H9 (cell line): ENCODE measurements around the gene HS3ST6. TPM values are rescaled to one million over a fixed set of nuclear protein-coding genes. Genes with fewer than 3 reads are reported as not detected.

Source experiments
- DNase-seq: peaks from one replicate; pipeline ENCODE4 v3.0.0-alpha.2; 2017
- H2AFZ ChIP-seq: one replicate; pipeline ENCODE4 v1.6.1; 2013; ENCODE audit warnings: mild to moderate bottlenecking, low read length, control low read depth, moderate library complexity
- H2AK5ac ChIP-seq: 2 replicates; pipeline ENCODE4 v1.6.1; 2013; ENCODE audit warnings: low read length, control low read depth, mixed read lengths; ENCODE audit not compliant: insufficient read length
- H2BK120ac ChIP-seq: one replicate; pipeline ENCODE4 v1.6.1; 2013; ENCODE audit warnings: low read depth, mild to moderate bottlenecking, low read length, control low read depth, inconsistent platforms; ENCODE audit not compliant: poor library complexity, severe bottlenecking
- H2BK12ac ChIP-seq: 2 replicates; pipeline ENCODE4 v1.6.1; 2013; ENCODE audit warnings: low read length, control low read depth, mixed read lengths, low read depth; ENCODE audit not compliant: insufficient read length
- H2BK15ac ChIP-seq: 2 replicates; pipeline ENCODE4 v1.6.1; 2013; ENCODE audit warnings: low read depth, low read length, control low read depth
- H2BK20ac ChIP-seq: one replicate; pipeline ENCODE4 v1.6.1; 2013; ENCODE audit warnings: low read depth, mild to moderate bottlenecking, low read length, control low read depth, inconsistent platforms; ENCODE audit not compliant: poor library complexity, severe bottlenecking
- H2BK5ac ChIP-seq: 2 replicates; pipeline ENCODE4 v1.6.1; 2013; ENCODE audit warnings: low read length, control low read depth, mixed read lengths; ENCODE audit not compliant: insufficient read length
- H3K14ac ChIP-seq: 2 replicates; pipeline ENCODE4 v1.6.1; 2013; ENCODE audit warnings: low read length, control low read depth; ENCODE audit not compliant: insufficient read depth
- H3K18ac ChIP-seq: 2 replicates; pipeline ENCODE4 v1.6.1; 2013; ENCODE audit warnings: low read depth, mild to moderate bottlenecking, mixed read lengths, low read length, control low read depth; ENCODE audit not compliant: insufficient read length
- H3K23ac ChIP-seq: 2 replicates; pipeline ENCODE4 v1.6.1; 2013; ENCODE audit warnings: low read length, control low read depth, mixed read lengths, low read depth; ENCODE audit not compliant: insufficient read length
- H3K23me2 ChIP-seq: 2 replicates; pipeline ENCODE4 v1.6.1; 2013; ENCODE audit warnings: low read depth, mild to moderate bottlenecking, mixed read lengths, low read length, control low read depth; ENCODE audit not compliant: insufficient read length, poor library complexity, severe bottlenecking
- H3K27ac ChIP-seq: 2 replicates; pipeline ENCODE4 v1.5.1; 2013; ENCODE audit warnings: low read length, control low read depth, mixed read lengths, low read depth; ENCODE audit not compliant: insufficient read length
- H3K27me3 ChIP-seq: 2 replicates; pipeline ENCODE4 v1.6.1; 2013; ENCODE audit warnings: low read length, control low read depth, inconsistent platforms; ENCODE audit not compliant: insufficient read depth
- H3K4ac ChIP-seq: 2 replicates; pipeline ENCODE4 v1.6.1; 2013; ENCODE audit warnings: low read depth, mild to moderate bottlenecking, control low read depth, inconsistent platforms, low read length, moderate library complexity
- H3K4me1 ChIP-seq: 2 replicates; pipeline ENCODE4 v1.6.1; 2013; ENCODE audit warnings: low read length, control low read depth, inconsistent platforms; ENCODE audit not compliant: insufficient read depth
- H3K4me2 ChIP-seq: 2 replicates; pipeline ENCODE4 v1.6.1; 2013; ENCODE audit warnings: low read length, control low read depth, mixed read lengths; ENCODE audit not compliant: insufficient read length, insufficient read depth
- H3K56ac ChIP-seq: 2 replicates; pipeline ENCODE4 v1.6.1; 2013; ENCODE audit warnings: low read depth, mild to moderate bottlenecking, mixed read lengths, low read length, control low read depth; ENCODE audit not compliant: insufficient read length
- H3K79me1 ChIP-seq: 2 replicates; pipeline ENCODE4 v1.6.1; 2013; ENCODE audit warnings: low read depth, mild to moderate bottlenecking, moderate library complexity, low read length, control low read depth, inconsistent platforms; ENCODE audit not compliant: insufficient read depth, poor library complexity, severe bottlenecking
- H3K79me2 ChIP-seq: 2 replicates; pipeline ENCODE4 v1.6.1; 2013; ENCODE audit warnings: low read length, control low read depth, inconsistent platforms; ENCODE audit not compliant: insufficient read depth
- H3K9ac ChIP-seq: 2 replicates; pipeline ENCODE4 v1.6.1; 2013; ENCODE audit warnings: low read length, control low read depth, mixed read lengths; ENCODE audit not compliant: insufficient read length; ENCODE audit errors: extremely low read depth
- H3K9me3 ChIP-seq: one replicate; pipeline ENCODE4 v1.6.1; 2013; ENCODE audit warnings: low read depth, low read length, inconsistent platforms; ENCODE audit not compliant: control insufficient read depth
- H3T11ph ChIP-seq: one replicate; pipeline ENCODE4 v1.6.1; 2013; ENCODE audit warnings: mild to moderate bottlenecking, low read length, control low read depth, inconsistent platforms
- H4K20me1 ChIP-seq: one replicate; pipeline ENCODE4 v1.6.1; 2013; ENCODE audit not compliant: control insufficient read depth, insufficient read length, insufficient read depth
- H4K5ac ChIP-seq: 2 replicates; pipeline ENCODE4 v1.6.1; 2013; ENCODE audit warnings: low read depth, mild to moderate bottlenecking, mixed read lengths, low read length, control low read depth; ENCODE audit not compliant: insufficient read length
- H4K8ac ChIP-seq: replicated peaks from 2 replicates; pipeline ENCODE4 v1.6.1; 2013; ENCODE audit warnings: low read length, control low read depth, mixed read lengths, low read depth; ENCODE audit not compliant: insufficient read length
- H4K91ac ChIP-seq: 2 replicates; pipeline ENCODE4 v1.6.1; 2013; ENCODE audit warnings: low read depth, mild to moderate bottlenecking, moderate library complexity, mixed read lengths, low read length, control low read depth; ENCODE audit not compliant: insufficient read length
- H3K27ac Mint-ChIP-seq, 3 experiments: 2 replicates in 2 of 3; 3 replicates in 1 of 3; pipeline ENCODE4 v1.8.0; 2020 to 2021; ENCODE audit warnings: mixed read lengths in 3 of 3, mild to moderate bottlenecking in 1 of 3, moderate library complexity in 1 of 3
- H3K27me3 Mint-ChIP-seq: 2 replicates; pipeline ENCODE4 v1.8.0; 2021; ENCODE audit warnings: low read depth, mild to moderate bottlenecking, moderate library complexity, mixed read lengths
- H3K36me3 Mint-ChIP-seq, 3 experiments: 2 replicates in 2 of 3; 3 replicates in 1 of 3; pipeline ENCODE4 v1.8.0; 2020 to 2021; ENCODE audit warnings: low read depth in 3 of 3, mixed read lengths in 3 of 3; ENCODE audit not compliant: insufficient read depth in 1 of 3
- H3K4me1 Mint-ChIP-seq, 2 experiments: 2 replicates each; pipeline ENCODE4 v1.8.0; 2020; ENCODE audit warnings: mixed read lengths in 2 of 2
- H3K4me3 Mint-ChIP-seq, 2 experiments: 2 replicates in 1 of 2; 3 replicates in 1 of 2; pipeline ENCODE4 v1.8.0; 2020 to 2021; ENCODE audit warnings: mild to moderate bottlenecking in 2 of 2, mixed read lengths in 2 of 2, moderate library complexity in 1 of 2
- H3K9me3 Mint-ChIP-seq, 2 experiments: 2 replicates in 1 of 2; 3 replicates in 1 of 2; pipeline ENCODE4 v1.8.0; 2020; ENCODE audit warnings: mild to moderate bottlenecking in 2 of 2, mixed read lengths in 2 of 2, moderate library complexity in 1 of 2
- CTCF ChIP-seq: fragments of 200-600 bp; sonication (generic); conservative IDR thresholded peaks from 3 replicates; pipeline ENCODE4 v1.8.0; 2021; ENCODE audit warnings: antibody characterized with exemption, mild to moderate bottlenecking
- WGBS: extraction: QIAGEN DNeasy Blood & Tissue Kit; methylation state at CpG from one replicate; pipeline ENCODE4 v1.1.7; 2013; ENCODE audit warnings: missing lambda C conversion rate, low lambda C conversion rate, mixed read lengths; ENCODE audit not compliant: insufficient read length; ENCODE audit errors: extremely low coverage; 5-methylcytosine and 5-hydroxymethylcytosine counted together
- total RNA-seq: library from RNA; stranded (reverse); gene quantifications from 2 replicates; pipeline ENCODE4 v1.2.1, GENCODE V29; 2021

HS3ST6 gene
- total RNA-seq, 1 experiment from 2014 or later, result not detected

DNA sequence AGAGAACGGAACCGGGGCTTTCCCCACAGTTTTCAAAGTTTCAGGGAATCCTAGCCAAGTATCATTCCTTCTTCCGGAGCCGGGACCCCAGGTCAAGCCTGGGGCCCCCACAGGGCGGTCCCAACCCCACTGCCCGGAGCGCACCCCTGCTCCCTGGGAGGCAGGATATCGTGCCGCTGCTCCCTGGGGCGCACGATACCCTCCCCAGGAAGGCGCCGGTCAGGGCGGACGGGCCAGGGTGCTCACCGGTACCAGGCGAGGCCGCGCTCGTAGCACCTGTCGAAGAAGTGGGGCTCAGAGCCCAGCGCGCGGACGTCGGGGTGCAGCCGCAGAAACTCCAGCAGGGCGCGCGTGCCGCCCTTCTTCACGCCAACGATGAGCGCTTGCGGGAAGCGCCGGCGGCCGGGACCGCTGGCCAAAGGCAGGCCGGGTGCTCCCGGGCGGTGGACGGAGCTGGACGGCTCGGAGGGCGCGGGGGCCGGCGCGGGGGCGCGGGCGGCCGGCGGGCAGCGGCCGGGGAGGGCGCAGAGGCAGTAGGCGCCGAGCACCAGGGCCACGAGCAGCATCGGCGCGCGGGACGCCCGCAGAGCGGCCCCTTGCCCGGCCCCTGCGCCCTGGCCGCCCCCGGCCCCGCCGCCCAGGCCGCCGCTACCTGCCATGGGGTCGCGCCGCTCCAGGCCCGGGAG lies 407 bp downstream of the HS3ST6 start:
- H3K27ac Mint-ChIP-seq, result no peak overlapping the region
- Histone ChIP-seq H3K27ac (no peak overlapping the region), H3K23me2 (peaks cover 4% of the 10 kb centered on the region), H3K9me3 (no peaks in the 10 kb centered on the region), H2AFZ (no peak overlapping the region), H4K91ac (no peak overlapping the region), H3K27me3 (peaks cover 43% of the 10 kb centered on the region), H3K4me1 (no peaks in the 10 kb centered on the region; the same call in 1 of the 2 replicates), H3K4ac (no peak overlapping the region), H2BK15ac (no peak overlapping the region), H3K14ac (no peak overlapping the region; the same call in 1 of the 2 replicates), H2BK20ac (no peak overlapping the region), H3T11ph (no peak overlapping the region), H3K79me2 (no peaks in the 10 kb centered on the region), H2BK12ac (no peak overlapping the region), H4K5ac (no peak overlapping the region), H3K18ac (no peak overlapping the region), H4K8ac (no peak overlapping the region), H4K20me1 (no peaks in the 10 kb centered on the region), H3K4me2 (peak overlapping the region; percentile 40), H2BK5ac (no peak overlapping the region), H3K79me1 (no peaks in the 10 kb centered on the region), H2BK120ac (no peak overlapping the region), H3K23ac (no peak overlapping the region), H2AK5ac (no peak overlapping the region), H3K56ac (no peak overlapping the region), H3K9ac (no peak overlapping the region)
- peaks cover 0 to 2% (median 0%) of the 10 kb centered on the region in 3 experiments; a peak in 1 of 7 replicates for H3K36me3 Mint-ChIP-seq
- no CpG with 5 or more reads among the region's 81 CpGs for WGBS
- TF ChIP-seq CTCF, result no peak
- H3K4me1 Mint-ChIP-seq, result peaks cover 14 to 53% of the 10 kb centered on the region in 2 experiments
- H3K27me3 Mint-ChIP-seq, result peaks cover 85% of the 10 kb centered on the region
- H3K4me3 Mint-ChIP-seq, result peak overlapping the region in 1 of 2 experiments; percentile 74; a peak in 3 of 5 replicates
- DNase-seq, result no peak
- peaks cover 2% of the 10 kb centered on the region in 2 experiments; a peak in 3 of 5 replicates for H3K9me3 Mint-ChIP-seq
